Midbrain (tissue), 1 donor: ENCODE data around the gene DDX3X.
A peak's percentile ranks its signal among the peaks of the same experiment; 100 is the strongest.
"Not testable (repeated sequence)": the region's sequence is repeated elsewhere in the genome, so short reads cannot be mapped to it uniquely, and the experiment has no call there.

Experiments
- DNase-seq: peaks from one replicate; lab custom pipeline; 2025; lab: John Stamatoyannopoulos, UW

DDX3X gene

DNA sequence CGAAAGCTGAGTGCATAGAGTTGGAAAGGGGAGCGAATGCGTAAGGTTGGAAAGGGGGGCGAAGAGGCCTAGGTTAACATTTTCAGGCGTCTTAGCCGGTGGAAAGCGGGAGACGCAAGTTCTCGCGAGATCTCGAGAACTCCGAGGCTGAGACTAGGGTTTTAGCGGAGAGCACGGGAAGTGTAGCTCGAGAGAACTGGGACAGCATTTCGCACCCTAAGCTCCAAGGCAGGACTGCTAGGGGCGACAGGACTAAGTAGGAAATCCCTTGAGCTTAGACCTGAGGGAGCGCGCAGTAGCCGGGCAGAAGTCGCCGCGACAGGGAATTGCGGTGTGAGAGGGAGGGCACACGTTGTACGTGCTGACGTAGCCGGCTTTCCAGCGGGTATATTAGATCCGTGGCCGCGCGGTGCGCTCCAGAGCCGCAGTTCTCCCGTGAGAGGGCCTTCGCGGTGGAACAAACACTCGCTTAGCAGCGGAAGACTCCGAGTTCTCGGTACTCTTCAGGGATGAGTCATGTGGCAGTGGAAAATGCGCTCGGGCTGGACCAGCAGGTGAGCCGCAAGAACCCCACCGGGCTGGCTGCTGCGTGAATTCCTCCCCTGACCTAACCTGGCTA, at the start of gene DDX3X:
DDX3X (plus strand) TSS at position 419 of the 619 bp plus-strand sequence; CDS start at position 510, 91 bp downstream.
- DNase-seq: peak; percentile 94

DNA sequence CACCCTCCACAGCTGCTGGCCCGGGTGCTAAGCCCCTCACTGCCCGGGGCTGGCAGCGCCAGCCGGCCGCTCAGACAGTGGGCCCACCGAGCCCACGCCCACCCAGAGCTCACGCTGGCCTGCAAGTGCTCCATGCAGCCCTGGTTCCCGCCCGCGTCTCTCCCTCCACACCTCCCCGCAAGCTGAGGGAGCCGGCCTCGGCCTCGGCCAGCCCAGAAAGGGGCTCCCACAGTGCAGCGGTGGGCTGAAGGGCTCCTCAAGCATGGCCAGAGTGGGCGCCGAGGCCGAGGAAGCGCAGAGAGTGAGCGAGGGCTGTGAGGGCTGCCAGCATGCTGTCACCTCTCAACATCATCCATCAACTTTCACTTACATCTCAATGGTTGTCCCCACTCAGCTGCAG, 48.0 kb upstream of the DDX3X start:
- DNase-seq: not testable (repeated sequence)

DNA sequence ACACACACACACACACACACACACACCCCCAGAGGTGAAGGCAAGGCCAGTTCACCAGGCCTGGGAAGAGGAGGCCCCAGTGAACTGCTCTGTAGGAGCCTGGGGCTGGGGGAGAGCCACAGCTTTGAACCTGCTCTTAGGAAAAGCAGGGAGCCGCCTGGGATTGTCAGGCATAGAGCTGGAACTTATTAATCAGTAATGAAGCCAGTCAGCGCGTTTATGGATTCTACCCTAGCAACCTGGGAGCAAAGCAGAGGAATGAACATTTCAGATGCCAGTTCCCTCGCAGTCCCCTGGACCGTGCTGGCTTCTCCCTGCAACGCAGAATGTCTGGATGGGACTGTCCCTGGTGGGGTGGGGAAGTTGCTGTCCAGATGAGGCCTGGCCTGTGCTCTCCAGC, 45.3 kb upstream of the DDX3X start:
- no peak for DNase-seq

DNA sequence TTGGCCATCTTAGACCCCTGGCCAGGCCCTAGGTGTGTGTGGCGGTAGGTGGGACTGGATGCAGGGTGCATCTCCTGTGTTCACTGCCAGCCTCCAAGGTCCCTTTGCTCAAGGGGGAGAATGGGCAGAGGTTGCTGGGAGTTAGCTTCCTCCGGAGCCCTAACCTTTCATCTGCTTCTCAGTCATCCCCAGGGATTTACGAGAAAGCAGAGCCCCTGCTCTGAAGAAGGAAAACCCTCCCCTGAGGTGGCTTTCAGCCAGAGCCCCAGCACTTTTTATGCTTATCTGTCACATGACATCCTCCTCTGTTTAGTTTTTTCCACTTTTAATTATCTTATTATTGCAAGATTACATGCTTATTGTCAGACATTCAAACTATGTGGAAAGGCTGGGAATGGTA, 44.9 kb upstream of the DDX3X start:
- no peak for DNase-seq

DNA sequence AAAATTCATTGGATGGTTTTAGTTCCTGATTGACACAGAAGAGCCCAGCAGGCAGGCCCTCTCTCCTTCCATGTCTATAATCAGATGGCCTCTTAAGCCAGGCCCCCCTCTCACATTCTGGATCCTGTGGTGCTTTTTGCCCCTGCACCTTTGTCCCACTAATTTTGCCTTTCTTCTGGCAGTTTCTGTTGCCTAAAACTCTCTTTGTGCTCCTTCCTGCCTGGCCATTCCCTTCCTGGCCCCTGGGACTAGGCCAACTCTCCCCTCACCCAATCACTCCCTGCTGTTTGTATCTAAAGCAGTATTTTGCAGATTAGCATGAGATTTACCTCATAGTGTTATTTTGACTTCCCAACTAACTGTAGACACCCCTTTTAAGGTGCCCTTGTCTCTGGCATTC, 42.7 kb upstream of the DDX3X start:
- no peak for DNase-seq

DNA sequence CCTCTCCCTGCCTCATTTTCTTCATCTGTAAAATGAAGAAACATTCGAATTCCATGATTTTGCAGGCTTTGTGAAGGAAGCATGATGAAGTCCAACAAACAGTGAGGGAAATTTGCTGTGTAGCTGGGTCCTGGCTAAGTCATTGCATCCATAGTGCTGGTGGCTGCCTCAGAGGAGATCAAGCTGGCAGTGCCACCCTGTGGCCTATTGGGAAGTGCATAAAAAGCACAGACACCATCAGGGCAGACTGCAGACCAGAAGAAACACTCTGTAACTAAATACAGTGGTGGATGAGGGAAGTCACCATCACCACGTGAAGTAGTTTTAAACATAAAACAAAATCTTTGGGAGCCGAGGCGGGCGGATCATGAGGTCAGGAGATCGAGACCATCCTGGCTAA, 40.7 kb upstream of the DDX3X start:
- DNase-seq: no peak

DNA sequence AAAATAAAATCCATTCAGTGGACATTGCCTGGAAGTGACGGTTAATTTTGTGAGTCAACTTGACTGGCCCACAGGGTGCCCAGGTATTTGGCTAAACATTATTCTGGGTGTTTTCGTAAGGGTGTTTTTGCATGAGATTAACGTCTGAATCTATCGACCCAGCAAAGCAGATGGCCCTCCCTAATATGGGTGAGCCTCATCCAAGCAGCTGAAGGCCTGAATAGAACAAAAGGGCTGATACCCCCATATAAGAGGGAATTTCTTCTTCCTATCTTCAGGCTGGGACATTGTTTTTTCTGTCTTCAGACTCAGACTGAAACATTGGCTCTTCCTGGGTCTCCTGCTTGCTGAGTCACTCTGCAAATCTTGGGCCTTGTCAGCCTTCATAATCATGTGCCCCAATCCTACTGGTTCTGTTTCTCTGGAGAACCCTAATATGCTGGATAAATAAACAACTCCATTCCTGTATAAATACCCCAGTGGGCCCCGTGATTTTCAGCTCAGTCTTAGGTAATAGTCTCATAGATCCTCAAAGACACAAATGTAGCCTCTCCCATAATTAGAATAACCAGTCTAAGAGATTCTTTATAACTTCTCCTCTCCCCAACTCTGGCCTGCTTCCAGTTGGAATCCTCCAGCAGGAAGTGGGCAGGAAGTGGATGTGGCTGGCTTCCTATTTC, 33.1 kb upstream of the DDX3X start:
- no peak for DNase-seq

DNA sequence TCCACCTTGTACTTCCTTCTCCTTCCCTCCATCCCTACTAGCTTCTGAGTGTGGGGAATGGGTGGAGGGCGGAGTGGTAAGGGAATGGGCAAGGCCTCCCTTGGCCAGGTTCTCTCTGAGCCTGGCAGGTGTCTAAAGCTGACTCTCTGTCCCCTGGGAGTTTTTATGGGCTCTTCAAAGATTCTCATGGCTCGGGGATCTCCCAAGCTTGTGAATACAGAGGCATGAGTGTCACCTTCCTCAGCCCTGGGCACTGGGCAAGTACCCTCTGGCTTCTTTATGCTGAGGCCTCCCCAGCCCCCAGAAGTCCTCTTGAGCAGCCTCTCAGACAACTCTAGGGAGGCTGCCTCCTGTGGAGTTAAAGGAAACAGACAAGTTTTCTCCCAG, 32.5 kb upstream of the DDX3X start:
- DNase-seq: no peak

DNA sequence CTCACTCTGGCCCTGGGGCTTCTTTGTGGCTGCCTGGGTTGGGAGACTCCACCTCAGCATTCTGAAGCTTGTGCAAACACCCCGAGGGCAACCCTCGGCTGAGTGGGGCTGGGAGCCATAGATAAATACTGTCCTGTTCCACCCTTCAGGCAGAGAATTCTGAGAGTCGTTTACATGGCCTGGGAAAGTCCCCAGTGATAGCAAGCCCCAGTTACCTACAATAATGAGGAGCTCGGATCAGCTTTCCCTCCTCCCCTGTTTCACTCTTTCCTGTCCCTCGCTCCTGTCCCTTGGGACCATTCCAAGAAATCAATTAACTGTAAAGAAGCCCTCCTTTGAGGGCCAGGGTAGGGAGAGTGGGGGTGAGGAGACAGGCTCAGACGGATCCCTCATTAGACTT, 31.6 kb upstream of the DDX3X start:
- no peak for DNase-seq

DNA sequence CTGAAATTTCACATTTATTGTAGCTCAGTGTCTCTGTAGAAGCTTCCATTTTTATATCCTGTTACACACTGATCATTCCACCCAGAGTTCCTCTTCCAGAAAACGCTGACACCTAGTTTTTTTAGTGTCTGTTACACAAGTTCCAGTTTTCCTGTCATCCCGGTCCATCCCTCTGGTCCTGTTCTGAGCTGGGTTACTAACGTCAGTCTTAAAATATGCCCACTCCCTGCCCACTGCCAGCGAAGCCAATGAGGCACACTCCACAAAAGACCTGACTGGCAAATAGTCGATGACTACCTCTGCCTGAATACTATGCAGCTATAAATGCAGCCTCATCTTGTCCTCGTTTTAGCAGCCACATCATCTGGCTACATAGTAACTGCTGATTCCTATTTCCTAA, 30.9 kb upstream of the DDX3X start:
- DNase-seq: no peak

DNA sequence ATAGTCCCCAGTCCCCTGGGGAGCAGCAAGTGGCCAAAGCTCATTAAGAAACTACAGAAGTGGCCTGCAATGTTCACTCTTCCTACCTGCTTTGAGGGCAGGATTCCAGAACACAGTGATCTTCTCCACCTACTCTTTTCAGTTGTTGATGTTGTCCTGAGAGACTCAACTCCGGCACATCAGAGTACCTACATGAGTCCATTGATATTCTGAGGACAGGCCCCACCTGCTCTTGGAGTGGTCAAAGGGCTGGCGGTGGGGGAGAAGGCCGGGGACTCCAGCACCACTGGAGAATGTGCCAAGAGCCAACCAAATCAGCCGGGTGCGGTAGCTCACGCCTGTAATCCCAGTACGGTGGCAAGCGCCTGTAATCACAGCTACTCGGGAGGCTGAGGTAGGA, 29.8 kb upstream of the DDX3X start:
- no peak for DNase-seq

DNA sequence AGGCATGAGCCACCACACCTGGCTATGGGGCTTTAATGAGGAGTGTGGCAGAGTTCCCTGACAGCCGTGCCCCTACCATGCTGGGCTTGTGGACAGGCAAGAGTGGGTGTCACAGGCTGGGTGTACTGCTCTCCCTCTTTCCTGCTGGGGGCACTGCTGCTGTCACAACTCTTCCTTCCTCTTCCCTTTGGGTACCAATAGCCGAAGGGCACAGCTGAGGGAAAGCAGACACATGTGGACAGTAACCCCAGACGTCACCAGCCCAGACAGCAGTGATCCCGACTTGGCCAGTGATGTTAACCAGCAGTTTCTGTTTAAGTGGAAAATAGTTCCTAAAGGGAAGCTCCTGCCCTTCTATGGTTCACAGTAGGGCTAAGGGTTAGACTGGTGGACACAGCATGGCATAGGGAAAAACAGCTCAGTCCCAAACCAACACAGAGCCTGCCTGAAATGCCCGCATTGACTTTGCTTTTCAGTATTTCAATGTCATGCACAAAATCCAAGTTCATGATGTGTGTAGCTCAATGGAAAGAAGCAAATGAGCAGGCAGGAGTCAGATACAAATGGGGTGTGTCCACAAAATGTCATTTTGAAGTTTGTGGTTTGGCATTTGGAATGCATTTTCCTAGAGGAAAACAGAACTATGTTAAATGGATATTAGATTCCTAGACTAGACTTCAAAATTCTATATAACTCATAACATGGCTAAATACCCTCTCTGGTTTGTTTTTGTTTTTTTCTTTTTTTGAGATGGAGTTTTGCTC, 24.9 kb upstream of the DDX3X start:
- DNase-seq: no peak

DNA sequence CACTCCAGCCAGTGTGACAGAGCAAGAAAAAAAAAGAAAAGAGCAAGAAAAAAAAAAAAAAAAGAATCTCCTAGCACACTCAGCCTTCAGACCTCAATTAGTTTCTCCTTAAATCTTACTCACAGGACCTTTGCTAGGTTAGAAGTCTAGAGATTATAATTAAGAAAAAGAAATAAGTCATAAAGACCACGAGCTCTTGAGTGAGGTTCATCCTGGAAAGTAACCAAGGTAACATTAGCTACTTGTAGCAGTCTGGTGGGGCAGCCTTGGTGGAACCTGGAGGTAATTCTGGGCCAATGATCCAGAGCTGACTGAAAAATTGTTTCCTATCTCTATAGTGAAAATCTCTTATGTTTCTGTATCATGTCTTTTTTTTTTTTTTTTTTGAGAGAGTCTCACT, 21.2 kb upstream of the DDX3X start:
- no peak for DNase-seq

DNA sequence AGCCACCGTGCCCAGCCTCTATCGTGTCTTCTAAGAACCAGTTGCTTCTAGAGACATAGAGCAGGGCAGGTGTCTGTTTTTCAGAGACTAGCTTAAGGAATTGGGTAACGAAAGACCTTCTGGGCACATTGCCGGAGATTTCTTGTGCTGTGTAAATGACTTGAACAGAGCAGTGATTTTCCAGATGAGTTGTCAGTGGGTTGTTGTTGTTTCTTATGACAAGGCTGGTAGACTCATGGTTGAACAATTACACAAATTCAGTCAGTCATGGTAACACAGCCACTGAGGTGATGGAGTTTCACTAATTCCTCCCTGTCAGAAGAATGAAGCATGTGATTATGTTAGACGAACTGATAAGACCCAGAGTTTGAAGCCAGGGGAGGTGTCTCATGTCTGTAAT, 20.5 kb upstream of the DDX3X start:
- DNase-seq: no peak

DNA sequence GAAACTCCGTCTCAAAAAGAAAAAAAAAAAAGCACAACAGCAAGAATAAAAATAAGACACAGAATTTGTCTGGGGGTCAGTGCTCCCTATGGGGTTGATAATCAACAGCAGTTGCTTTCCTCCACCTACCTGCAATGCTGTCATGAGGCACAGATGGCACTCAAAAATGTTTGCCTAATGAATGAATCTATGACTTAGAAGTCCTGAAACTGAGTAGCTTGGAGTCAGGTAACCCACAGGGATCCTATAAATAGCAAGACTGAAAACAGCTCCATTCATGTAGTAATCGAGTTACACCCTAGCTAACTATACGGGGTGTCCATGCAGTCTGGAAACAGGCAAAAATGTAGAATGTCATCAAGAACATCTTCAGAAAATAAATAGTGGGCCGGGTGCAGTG, 19.8 kb upstream of the DDX3X start:
- no peak for DNase-seq

DNA sequence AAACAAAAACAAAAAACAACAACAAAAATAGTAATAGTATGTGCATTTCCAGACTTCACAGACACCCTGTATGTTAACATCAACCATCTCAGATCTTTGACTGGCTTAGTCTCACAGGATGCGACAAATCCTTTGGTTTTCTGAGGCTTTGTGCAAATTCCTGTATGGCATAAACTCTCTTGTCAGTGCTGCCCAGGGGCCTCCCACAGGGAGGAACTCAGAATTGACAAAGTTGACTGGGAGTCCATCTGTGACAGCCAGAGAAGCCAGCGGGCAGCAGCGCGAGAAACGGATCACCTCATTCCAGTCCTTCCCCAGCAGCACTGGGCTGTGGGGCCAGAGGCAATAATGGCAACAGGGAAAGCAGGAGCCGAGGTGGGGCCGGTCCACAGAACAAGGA, 19.1 kb upstream of the DDX3X start:
- DNase-seq: no peak

DNA sequence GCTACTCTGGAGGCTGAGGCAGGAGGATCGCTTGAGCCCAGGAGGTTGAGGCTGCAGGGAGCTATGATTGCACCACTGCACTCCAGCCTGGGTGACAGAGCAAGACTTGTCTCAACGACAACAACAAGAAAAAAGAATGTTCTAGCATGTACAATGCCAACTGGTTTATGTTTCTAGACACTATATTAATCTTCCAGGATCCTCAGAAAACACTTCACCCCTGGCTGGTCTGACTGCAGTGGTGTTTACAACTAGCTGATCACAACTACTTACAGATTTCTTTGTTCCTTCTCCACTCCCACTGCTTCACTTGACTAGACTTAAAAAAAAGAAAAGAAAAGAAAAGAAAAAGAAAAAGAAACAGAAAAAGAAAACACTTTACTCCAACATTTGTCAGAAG, 17.7 kb upstream of the DDX3X start:
- DNase-seq: not testable (repeated sequence)

DNA sequence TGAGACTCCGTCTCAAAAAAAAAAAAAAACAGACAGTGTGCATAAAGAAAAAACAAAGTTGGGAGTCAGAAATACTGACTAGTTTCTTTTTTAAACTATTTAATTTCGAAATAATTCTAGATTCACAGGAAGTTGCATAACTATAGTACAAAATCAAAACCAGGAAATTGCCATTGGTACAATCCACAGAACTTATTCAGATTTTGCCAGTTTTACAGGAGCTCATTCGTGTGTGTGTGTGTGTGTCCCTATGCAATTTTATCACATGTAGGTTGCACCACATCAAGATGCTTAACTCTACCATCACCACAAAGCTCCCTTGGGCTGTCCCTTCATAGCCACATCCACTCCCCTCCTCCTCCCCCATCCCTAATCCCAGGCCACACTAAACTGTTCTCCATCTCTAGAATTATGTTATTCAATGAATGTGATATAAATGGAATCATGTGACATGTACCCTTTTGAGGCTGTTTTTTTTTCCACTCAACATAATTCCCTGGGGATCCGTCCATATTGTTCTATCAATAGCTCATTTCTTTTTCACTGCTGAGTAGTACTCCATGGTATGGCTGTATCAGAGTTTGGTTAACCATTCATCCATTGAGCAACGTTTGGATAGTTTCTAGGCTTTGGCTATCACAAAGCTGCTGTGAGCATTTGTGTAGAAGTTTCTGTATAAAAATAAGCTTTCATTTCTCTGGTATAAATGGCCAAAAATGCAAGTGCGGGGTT, 16.3 kb upstream of the DDX3X start:
- DNase-seq: no peak

DNA sequence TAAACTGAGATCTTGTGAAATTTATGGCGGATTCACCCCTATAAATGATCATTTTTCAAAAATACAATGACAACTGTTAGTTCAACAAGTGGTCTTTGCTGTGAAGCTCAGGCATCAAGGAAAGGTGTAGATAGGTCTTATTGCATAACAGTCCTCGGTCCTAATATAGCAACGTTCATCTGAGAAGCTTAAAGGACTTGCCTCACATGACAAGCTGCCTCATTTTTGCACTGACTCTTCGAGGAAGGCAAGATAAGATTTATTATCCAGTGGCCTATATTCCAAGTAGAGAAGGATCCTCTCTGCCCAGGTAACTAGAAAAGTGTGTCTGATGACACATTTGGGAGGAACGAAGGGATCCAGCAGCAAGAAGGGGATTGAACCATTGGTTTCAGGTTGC, 13.6 kb upstream of the DDX3X start:
- no peak for DNase-seq

DNA sequence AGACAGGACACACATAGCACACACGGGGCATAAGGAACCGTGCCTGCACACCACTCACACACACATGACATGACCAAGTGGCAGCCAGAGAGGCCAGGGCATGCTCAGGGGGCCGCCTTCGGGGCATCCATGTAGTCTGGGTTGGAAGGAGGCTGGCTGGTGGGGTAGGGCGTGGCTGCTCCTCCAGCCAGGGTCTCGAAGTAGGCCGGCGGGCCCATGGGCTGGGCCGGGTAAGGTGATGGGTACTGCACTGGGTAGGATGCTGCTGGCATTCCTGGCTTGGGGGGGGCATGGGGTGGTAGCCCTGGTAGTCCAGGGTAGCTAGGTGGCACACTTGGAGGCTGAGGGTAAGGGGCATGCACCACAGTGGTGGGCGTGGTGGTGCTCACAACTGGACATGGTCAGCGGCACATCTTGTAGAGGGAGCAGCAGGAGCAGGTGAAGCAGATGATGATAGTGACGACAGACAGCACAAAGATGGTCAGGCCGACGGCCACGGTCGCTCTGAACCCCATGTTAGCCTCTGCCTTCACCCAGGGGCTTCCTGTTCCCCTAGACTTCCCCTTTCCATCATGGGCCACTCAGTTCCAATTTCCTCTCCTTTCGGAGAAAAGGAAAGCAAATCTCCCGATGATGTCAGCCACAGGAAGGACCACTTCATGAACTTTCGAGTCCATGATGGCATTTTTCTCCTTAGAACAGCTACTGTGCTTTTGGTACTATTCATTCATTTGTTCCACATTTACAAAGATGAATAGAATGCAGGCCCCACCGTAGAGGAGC, 10.9 kb upstream of the DDX3X start:
- DNase-seq: no peak

DNA sequence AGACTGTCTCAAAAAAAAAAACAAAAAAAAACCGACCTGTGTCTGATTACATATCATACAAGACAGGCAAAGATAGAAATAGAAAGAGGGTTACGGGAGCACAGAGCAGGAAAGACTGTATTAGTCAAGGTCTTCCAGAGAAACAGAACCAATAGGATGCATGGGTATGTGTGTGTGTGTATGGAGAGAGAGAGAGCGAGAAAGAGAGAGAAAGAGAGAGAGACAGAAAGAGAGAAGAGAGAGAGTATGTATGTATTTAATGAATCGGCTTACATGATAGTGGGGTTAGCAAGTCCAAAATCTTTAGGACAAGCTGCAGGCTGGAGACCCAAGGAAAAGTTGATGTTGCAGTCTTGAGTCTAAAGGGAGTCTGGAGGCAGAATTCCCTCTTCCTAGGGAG, 7.5 kb upstream of the DDX3X start:
- DNase-seq: no peak

DNA sequence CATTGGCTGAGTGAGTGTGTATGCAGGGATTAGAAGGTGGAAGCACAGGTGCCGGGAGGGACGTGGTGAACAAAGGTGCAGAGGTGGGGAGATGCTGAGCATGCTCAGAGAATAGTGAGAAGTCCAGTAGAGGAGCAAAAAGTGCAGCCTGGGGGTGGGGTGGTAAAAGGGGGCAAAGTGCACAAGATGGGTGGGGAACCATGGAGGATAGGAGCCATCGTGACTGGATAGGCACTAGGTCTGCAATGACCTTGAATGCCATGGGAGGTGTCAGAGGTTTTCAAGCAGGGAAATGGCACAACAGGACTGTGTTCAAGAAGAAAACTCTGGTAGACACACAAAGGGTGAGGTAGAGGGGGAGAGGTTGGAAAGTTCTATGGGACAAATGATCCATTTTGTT, 6.6 kb upstream of the DDX3X start:
- no peak for DNase-seq
